ENCODE measurements around the gene AP5M1.

AP5M1 gene

GRCh38 chr14:57345106-57345505 lies 76.3 kb downstream of the AP5M1 start:
- DNase-seq (ENCODE audit: low spot score): no peak
- TF ChIP-seq CTCF (IDR thresholded peaks at IDR 0.05): no peak
- H3K27ac ChIP-seq: no peak overlapping the region
- no peak overlapping the region for H3K4me3 ChIP-seq

GRCh38 chr14:57346741-57347140 lies 78.0 kb downstream of the AP5M1 start:
- Histone ChIP-seq H3K27ac (no peak overlapping the region), H3K4me3 (no peak overlapping the region)
- no peak for TF ChIP-seq CTCF (IDR thresholded peaks at IDR 0.05)
- DNase-seq (ENCODE audit: low spot score): no peak

Data from coronary artery (tissue), 2 donors.